HG03095 (cell line): Measurements from ENCODE around the gene ARFGAP1.

ENCODE experiments used
- ATAC-seq: cut with Tn5 transposase; IDR thresholded peaks from one replicate; pipeline ENCODE4 v1.9.1; 2021; ENCODE audit warnings: moderate library complexity; ENCODE audit not compliant: unreplicated experiment

ARFGAP1 gene

DNA sequence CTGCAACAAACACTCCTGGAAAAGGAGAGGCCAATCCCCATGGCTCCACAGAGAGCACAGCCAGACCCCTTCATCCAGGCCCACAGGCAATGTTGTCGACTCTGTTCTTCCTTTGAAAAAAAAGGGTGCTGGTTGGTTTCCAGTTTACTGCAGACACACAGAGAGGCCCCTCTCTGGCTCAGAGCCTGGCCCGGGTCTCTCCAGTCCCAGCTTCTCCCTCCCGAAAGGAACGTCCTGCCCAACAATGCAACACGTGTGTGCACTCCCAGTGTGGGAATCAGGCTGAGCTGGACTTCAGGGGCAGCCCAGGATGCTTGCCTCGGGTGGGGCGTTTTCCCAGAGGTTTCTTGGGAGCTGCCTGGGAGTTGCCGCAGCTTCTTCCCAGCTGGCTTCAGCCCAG is 13.8 kb upstream of the ARFGAP1 start:
- no peak for ATAC-seq

DNA sequence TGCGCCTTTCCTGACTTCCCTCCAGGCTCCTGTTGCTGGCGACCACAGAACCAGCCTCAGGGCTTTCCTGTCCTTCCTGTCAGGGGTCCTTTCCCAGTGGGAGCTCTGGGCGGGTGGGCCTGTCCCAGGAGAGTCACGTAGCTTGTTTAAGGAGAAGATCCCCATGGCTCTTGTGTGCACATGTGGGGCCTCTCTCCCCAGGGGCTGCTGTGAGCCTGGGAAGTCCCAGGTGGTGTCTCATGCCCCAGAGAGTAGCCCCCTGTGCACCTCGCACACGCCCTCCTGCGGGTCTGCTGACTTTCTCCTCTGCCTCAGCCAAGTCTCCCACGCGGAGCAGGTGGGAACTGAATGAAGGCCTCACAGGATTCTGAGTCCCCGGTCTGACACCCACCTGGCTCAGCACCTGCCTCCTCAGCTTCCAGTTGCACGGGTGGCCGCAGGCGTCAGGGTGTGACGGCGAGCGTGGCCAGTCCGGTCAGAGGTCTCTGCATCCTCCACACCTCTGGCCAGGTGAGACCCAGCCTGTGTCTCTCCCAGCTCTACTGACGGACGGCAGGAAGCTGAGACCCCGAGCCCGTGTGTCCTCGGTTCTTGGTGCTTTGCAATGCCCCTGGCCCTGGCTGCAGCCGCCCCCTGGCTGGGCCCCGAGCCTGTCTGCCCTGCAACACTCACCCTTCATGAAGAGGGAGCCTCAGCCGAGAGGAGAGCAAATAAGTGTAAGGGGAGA is 12.7 kb upstream of the ARFGAP1 start:
- no peak for ATAC-seq

DNA sequence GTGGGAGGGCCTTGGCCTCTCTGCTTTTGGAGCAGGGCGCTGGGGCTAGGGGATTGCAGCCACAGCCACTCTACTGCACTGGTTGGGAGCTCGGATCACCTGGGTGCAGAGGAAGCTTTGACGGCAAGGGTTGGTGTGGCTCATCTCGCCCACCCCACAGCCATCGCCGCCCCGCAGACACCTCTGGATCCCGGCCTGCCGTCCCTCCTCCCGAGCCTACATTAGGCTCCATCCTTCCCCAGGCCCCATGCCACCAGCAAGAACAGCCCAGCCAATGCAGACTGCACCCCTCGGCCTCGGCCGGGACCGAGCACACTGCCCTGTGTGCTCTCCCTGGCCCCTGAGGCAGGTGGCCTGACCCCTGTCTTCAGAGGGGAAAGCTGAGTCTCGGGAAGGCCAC is 12.1 kb upstream of the ARFGAP1 start:
- ATAC-seq: no peak

DNA sequence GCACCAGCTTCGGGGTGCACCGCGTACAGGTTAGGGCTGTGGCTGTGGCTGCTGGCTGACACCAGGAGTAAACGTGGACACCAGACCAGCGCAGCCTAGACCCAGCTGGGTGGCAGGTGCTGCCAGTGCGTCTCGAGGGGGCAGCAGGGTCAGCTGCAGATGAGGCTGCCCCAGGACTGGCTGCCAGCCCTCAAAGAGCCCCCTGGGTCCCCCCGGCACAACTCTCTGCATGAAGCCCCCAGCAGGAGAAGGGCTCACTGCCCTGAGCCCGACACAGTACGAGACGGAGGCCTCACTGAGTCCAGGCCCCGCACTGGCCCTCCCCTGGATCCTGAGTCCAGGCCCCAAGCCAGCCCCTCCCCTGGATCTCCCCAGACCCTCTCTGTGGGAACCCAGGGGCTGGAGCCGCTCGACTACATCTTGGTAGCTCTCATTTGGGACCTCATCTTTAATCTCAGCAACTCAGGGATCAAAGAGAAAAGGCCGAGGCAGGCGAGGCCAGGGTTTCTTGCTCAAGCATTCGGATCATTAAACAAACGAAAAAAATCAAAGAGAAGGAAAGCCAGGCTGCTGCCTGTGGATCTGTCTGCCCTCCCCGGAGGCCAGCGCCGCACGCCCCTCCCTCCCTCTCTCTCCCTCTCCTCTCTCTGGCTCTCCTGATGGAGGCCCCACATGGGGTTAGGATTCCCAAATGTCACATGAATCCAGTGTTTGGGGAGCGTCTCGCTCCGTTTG is 11.4 kb upstream of the ARFGAP1 start:
- no peak for ATAC-seq

DNA sequence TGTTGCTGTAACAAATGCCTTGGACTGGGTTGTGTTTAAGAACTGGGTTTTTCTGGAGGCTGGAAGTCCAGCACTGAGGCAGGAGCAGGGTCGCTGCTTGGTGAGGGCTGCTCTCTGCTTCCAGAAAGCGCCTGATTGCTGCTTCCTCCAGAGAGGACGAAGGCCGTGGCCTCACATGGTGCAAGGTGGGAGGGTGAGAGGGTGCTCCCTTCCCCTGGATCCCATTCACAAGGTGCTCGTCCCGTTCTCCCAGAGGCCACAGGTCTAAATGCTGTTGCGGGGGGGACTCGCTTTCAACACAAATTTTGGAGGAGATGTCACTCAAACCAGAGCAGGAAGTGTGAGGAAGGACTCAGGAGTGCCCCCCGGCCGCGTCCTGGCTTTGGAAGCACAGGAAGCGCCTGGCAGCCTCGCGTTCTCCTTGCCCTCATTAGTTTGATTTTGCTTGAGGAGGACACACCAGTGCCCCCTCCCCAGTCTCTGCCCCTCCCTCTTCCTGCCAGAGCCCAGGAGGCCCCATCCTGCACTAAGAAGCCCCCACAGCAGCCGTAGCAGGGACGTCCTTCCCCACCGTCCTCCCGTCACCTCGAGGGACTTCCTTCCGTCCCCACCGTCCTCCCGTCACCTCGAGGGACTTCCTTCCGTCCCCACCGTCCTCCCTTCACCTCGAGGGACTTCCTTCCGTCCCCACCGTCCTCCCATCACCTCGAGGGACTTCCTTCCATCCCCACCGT is 10.7 kb upstream of the ARFGAP1 start:
- ATAC-seq: no peak

DNA sequence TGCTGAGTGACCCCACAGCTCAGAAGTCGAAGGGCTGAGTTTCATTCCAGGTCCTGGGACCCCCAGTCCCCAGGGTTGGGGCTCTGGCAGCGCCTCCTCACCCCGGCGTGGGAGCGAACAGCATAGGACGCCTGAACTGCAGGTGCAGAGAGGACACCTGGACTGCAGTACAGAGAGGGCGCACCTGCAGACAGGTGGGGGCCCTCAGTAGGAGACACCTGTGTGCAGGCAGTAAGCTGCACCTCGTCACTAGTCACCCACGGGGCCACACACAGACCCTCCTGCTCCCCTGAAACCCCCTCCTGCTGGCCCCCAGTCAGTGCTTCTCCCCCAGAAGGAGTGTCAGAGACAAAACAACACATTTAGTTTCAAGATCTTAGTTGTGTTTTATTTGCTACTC is 9.8 kb upstream of the ARFGAP1 start:
- no peak for ATAC-seq

DNA sequence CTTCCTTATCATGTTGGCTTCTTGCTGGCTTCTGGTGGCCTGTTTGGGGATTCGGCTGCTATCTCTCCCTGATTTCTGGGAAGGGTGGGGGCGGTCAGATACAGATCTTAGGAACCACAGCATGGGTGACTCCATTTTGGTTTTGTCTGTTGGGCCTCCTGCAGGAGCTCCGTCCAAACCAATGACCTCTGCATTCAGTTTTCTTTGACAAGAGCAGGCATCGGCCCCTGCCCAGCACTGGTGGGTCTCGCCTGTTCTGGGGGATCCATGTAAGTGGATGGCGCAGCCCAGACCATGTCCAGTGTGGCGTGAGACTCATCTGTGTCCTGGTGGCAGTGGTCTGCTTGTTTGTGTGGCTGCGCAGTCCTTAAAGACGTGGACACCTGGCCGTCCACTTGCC is 8.6 kb upstream of the ARFGAP1 start:
- no peak for ATAC-seq

DNA sequence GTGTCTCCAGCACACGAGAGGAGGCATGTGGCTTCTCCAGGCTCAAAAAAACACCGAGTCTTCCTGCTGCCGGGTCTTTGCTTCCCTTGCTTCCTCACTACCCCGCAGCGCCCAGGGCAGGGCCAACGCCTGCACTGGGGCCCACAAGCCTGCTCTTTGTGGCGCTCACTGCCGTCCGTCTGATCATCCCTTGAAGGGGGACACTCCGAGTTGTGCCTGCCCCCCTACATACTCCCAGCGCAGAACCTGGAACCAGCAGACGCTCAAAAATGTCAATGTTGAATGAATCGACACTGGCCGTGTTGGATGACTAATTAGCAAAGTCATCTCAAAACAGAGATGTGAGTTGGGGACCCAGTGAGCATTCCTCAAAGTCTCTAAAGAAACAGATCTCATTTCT is 8.1 kb upstream of the ARFGAP1 start:
- ATAC-seq: no peak

GRCh38 chr20:63265891-63266515 is 6.6 kb upstream of the ARFGAP1 start:
- ATAC-seq: no peak

- ATAC-seq: no peak
Measured at GRCh38 chr20:63267691-63268090, 4.9 kb upstream of the ARFGAP1 start.

DNA sequence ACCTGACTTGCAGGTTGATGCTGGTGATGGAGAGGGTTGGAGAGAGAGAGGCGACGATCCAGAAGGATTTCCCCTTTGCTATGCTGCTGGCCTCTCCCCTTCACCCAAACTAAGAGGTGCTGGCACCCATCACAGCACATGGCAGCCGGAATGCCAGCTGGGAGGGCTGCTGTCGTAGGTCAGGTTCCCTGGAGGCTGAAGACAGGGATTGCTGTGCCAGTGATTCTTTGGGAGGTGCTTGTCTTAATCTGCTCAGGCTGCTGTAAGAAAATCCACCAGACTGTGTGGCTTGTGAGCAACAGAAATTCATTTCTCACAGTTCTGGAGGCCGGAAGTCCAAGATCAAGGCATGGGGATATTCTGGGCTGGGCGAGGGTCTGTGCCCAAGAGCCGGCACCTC is 4.4 kb upstream of the ARFGAP1 start:
- no peak for ATAC-seq

- ATAC-seq: no peak
Measured at GRCh38 chr20:63268671-63269439, 3.8 kb upstream of the ARFGAP1 start.

- no peak for ATAC-seq
Measured at GRCh38 chr20:63269724-63270123, 2.9 kb upstream of the ARFGAP1 start.

DNA sequence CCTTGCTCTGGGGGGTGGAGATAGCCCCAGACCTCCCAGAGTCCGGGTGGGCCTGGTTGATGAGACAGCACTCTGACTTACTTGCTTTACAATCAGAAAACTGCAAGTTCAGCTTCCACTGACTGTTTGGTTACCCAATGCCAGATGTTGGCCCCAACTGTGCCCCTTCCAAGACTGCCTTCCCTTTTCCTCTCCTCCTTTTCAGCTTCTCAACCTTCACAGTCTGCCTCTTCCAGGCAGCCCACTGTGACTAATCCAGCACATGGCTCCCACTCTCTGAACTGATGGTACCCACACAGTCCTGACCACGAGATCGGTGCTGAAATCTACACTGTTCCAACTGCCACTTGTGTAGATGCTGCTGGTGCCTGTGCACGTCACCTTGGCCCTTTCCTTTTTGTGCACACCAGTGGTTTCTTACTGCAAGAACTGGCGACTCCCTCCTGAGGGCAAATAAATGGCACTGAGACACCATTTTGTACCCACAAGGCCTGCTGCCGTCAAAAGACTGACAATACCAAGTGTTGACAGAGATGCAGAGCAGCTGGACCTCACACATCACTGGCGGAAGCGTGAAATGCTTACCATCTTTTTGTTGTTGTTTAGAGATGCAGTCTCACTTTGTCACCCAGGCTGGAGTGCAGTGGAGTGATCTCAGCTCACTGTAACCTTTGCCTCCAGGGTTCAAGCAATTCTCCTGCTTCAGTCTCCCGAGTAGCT is 1.8 kb upstream of the ARFGAP1 start:
- no peak for ATAC-seq

DNA sequence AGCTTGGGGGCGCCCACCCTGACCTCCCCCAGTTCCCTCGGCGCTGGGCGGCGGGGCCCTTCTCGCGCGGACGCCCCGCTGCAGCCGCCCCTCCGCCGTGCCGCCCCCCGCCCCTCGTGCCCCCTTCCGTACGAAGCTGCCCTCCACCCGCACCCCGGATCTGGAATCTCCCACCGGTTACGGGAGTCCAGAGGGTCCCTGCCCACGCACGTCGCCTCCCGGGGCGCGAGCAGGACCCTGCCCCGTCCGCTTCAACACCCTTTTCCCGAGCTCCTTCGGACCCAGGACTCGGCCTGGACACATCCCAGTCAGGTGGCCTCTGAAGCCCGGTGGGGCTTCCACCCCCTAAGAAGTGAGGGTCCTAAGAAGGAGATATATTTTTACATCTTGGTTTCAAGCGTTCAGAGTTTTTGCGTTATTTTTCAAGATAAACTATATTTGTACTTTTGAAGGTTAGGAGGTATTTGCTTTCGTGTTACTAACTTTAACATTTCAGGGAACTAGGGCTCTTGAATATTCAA is 506 bp downstream of the ARFGAP1 start:
- ATAC-seq: no peak

- no peak for ATAC-seq
Measured at GRCh38 chr20:63273635-63274380, 1.2 kb downstream of the ARFGAP1 start.

- no peak for ATAC-seq
Measured at GRCh38 chr20:63274381-63275228, 2.0 kb downstream of the ARFGAP1 start.

DNA sequence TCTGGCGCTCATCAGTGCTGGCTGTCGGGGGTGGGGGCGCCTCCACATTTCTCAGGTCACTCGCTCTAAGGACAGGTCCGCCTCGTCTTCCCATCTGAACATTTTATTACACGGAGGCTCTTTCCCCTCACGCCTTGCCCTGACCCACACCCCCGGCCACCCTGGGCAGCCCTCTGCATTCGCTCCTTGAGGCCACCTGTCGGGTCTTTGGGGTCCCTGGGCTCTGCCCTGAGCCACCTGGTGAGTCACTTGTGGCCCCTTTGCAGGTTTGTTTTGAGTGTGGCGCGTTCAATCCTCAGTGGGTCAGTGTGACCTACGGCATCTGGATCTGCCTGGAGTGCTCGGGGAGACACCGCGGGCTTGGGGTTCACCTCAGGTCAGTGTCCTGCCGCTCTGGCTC is 3.2 kb downstream of the ARFGAP1 start:
- ATAC-seq: no peak
